SH-SY5Y (cell line): Measurements from ENCODE around the gene ATP9A.

Experiments used
- GATA2 ChIP-seq: IDR thresholded peaks from 2 replicates; pipeline ENCODE4 v1.6.1; 2011; ENCODE audit warnings: mild to moderate bottlenecking, low read depth, low read length
- GATA3 ChIP-seq: IDR thresholded peaks from 2 replicates; pipeline ENCODE4 v1.6.1; 2011; ENCODE audit warnings: low read depth, mild to moderate bottlenecking, low read length, moderate library complexity

GRCh38 chr20:51749674-51750036 is 18.5 kb downstream of the ATP9A start:
- TF ChIP-seq GATA2 (no peak), GATA3 (no peak)
